Measurements from ENCODE around the gene JCHAIN. TPM values are rescaled to one million over a fixed set of nuclear protein-coding genes. Genes with fewer than 3 reads are reported as not detected.
A peak's percentile ranks its signal among the peaks of the same experiment; 100 is the strongest.
"Not testable (repeated sequence)": the region's sequence is repeated elsewhere in the genome, so short reads cannot be mapped to it uniquely, and the experiment has no call there.

JCHAIN gene
- 1 to 10 TPM in 2 of 3 donors, under 1 TPM in 1; 0.69 to 1.6 (median 1.1) TPM for polyA plus RNA-seq (ENCODE audit: insufficient read length in 3 of 3)

- no peak for DNase-seq (ENCODE audit: low read depth in 3 of 3, low spot score in 2 of 3)
Measured at GRCh38 chr4:70666369-70666768, at the start of gene JCHAIN. Gene JCHAIN, minus strand, starts transcription at chr4:70666508. Its CDS starts 18 bp downstream, at chr4:70666490.

GRCh38 chr4:70715097-70715496 is 48.8 kb upstream of the JCHAIN start:
- DNase-seq (ENCODE audit: low read depth in 3 of 3, low spot score in 2 of 3), result no peak

- DNase-seq (ENCODE audit: low read depth in 3 of 3, low spot score in 2 of 3), result no peak
Measured at GRCh38 chr4:70714079-70714887, 48.0 kb upstream of the JCHAIN start.

GRCh38 chr4:70713453-70714078 is 47.3 kb upstream of the JCHAIN start:
- no peak for DNase-seq (ENCODE audit: low read depth in 3 of 3, low spot score in 2 of 3)

- no peak for DNase-seq (ENCODE audit: low read depth in 3 of 3, low spot score in 2 of 3)
Measured at GRCh38 chr4:70712604-70713452, 46.5 kb upstream of the JCHAIN start.

GRCh38 chr4:70712150-70712549 is 45.8 kb upstream of the JCHAIN start:
- DNase-seq (ENCODE audit: low read depth in 3 of 3, low spot score in 2 of 3), result no peak

GRCh38 chr4:70711599-70711998 is 45.3 kb upstream of the JCHAIN start:
- DNase-seq (ENCODE audit: low read depth in 3 of 3, low spot score in 2 of 3), result no peak

GRCh38 chr4:70709611-70710205 is 43.4 kb upstream of the JCHAIN start:
- no peak for DNase-seq (ENCODE audit: low read depth in 3 of 3, low spot score in 2 of 3)

- DNase-seq (ENCODE audit: low read depth in 3 of 3, low spot score in 2 of 3), result no peak
Measured at GRCh38 chr4:70706516-70706915, 40.2 kb upstream of the JCHAIN start.

GRCh38 chr4:70706044-70706461 is 39.7 kb upstream of the JCHAIN start:
- DNase-seq (ENCODE audit: low read depth in 3 of 3, low spot score in 2 of 3), result no peak

GRCh38 chr4:70705183-70706043 is 39.1 kb upstream of the JCHAIN start:
- no peak for DNase-seq (ENCODE audit: low read depth in 3 of 3, low spot score in 2 of 3)

GRCh38 chr4:70704931-70705182 is 38.5 kb upstream of the JCHAIN start:
- DNase-seq (ENCODE audit: low read depth in 3 of 3, low spot score in 2 of 3), result no peak

GRCh38 chr4:70704215-70704930 is 38.1 kb upstream of the JCHAIN start:
- peak in 2 of 3 donors; percentile 73 to 77 for DNase-seq (ENCODE audit: low read depth in 3 of 3, low spot score in 2 of 3)

- no peak for DNase-seq (ENCODE audit: low read depth in 3 of 3, low spot score in 2 of 3)
Measured at GRCh38 chr4:70703619-70704214, 37.4 kb upstream of the JCHAIN start.

GRCh38 chr4:70702592-70702991 is 36.3 kb upstream of the JCHAIN start:
- not testable (repeated sequence) for DNase-seq (ENCODE audit: low read depth in 3 of 3, low spot score in 2 of 3)

- DNase-seq (ENCODE audit: low read depth in 3 of 3, low spot score in 2 of 3), result no peak
Measured at GRCh38 chr4:70701271-70701670, 35.0 kb upstream of the JCHAIN start.

- DNase-seq (ENCODE audit: low read depth in 3 of 3, low spot score in 2 of 3), result no peak
Measured at GRCh38 chr4:70700712-70701111, 34.4 kb upstream of the JCHAIN start.

GRCh38 chr4:70698435-70698834 is 32.1 kb upstream of the JCHAIN start:
- DNase-seq (ENCODE audit: low read depth in 3 of 3, low spot score in 2 of 3), result not testable (repeated sequence)

- DNase-seq (ENCODE audit: low read depth in 3 of 3, low spot score in 2 of 3), result not testable (repeated sequence)
Measured at GRCh38 chr4:70694633-70695032, 28.3 kb upstream of the JCHAIN start.
